HepG2 (cell line): Measurements from ENCODE around the gene ZFYVE26. TPM values are rescaled to one million over a fixed set of nuclear protein-coding genes. Genes with fewer than 3 reads are reported as not detected.

Experiments
- ATF3 ChIP-seq: sonication (generic); formaldehyde crosslinking; IDR thresholded peaks from 2 replicates; pipeline ENCODE4 v1.4.0; 2020; ENCODE audit warnings: missing genetic modification reagents
- ATRX ChIP-seq: sonication (generic); formaldehyde crosslinking; IDR thresholded peaks from 2 replicates; pipeline ENCODE4 v1.4.0; 2020; ENCODE audit warnings: missing genetic modification reagents, borderline replicate concordance
- CBX5 ChIP-seq: sonication (generic); formaldehyde crosslinking; IDR thresholded peaks from 2 replicates; pipeline ENCODE4 v1.4.0; 2020; ENCODE audit warnings: missing genetic modification reagents, borderline replicate concordance
- ETS1 ChIP-seq: sonication (generic); formaldehyde crosslinking; IDR thresholded peaks from 2 replicates; pipeline ENCODE4 v1.4.0; 2020; ENCODE audit warnings: missing genetic modification reagents
- GTF2F1 ChIP-seq: fragments of 150-350 bp; IDR thresholded peaks from 2 replicates; pipeline ENCODE4 v1.6.1; 2014; ENCODE audit warnings: low read length
- NFYB ChIP-seq: sonication (generic); formaldehyde crosslinking; IDR thresholded peaks from 2 replicates; pipeline ENCODE4 v1.4.0; 2020; ENCODE audit warnings: missing genetic modification reagents
- POLR2A ChIP-seq, 2 experiments: IDR thresholded peaks; 2 replicates each; pipeline ENCODE4 v1.6.1; 2011; ENCODE audit warnings: low read depth in 2 of 2, low read length in 2 of 2, mild to moderate bottlenecking in 1 of 2, moderate library complexity in 1 of 2; ENCODE audit not compliant: insufficient read depth in 1 of 2
- POLR2AphosphoS2 ChIP-seq: IDR thresholded peaks from 2 replicates; pipeline ENCODE4 v1.6.1; 2011; ENCODE audit warnings: low read depth, low read length, improper control_type of control experiment
- RFX5 ChIP-seq: IDR thresholded peaks from 2 replicates; pipeline ENCODE4 v1.6.1; 2011; ENCODE audit warnings: low read depth, low read length, improper control_type of control experiment
- RXRB ChIP-seq: IDR thresholded peaks from 2 replicates; pipeline ENCODE4 v1.6.1; 2016; ENCODE audit warnings: borderline replicate concordance, missing genetic modification reagents, missing compliant biosample characterization
- SAFB2 ChIP-seq: sonication (generic); formaldehyde crosslinking; IDR thresholded peaks from 2 replicates; pipeline ENCODE4 v1.5.1; 2020; ENCODE audit warnings: missing genetic modification reagents, low read depth, mild to moderate bottlenecking, borderline replicate concordance
- SMAD9 ChIP-seq: sonication (generic); formaldehyde crosslinking; IDR thresholded peaks from 2 replicates; pipeline ENCODE4 v1.5.1; 2020; ENCODE audit warnings: mild to moderate bottlenecking, missing genetic modification reagents
- ZNF142 ChIP-seq: sonication (generic); formaldehyde crosslinking; IDR thresholded peaks from 2 replicates; pipeline ENCODE4 v1.4.0; 2020; ENCODE audit warnings: missing genetic modification reagents
- ZNF335 ChIP-seq: sonication (generic); formaldehyde crosslinking; IDR thresholded peaks from 2 replicates; pipeline ENCODE4 v1.4.0; 2020; ENCODE audit warnings: missing genetic modification reagents
- ZNF639 ChIP-seq: conservative IDR thresholded peaks from 2 replicates; pipeline ENCODE4 v1.6.1; 2018; ENCODE audit warnings: missing genetic modification reagents
- ZZZ3 ChIP-seq: sonication (generic); formaldehyde crosslinking; IDR thresholded peaks from 2 replicates; pipeline ENCODE4 v1.4.0; 2020; ENCODE audit warnings: missing genetic modification reagents, mild to moderate bottlenecking, borderline replicate concordance
- polyA plus RNA-seq, 8 experiments: library from polyadenylated mRNA; depleted of rRNA in 3 of 8; stranded (reverse) in 7 of 8; unstranded in 1 of 8; fragments of >200 nt; fragmentation: Illumina TruSeq in 4 of 8; extraction: Trizol in 4 of 8; gene quantifications; 2 replicates each; pipeline versions ENCODE4 v1.2.1 to v1.2.3, GENCODE V29; 2011 to 2016; ENCODE audit warnings: low read depth in 4 of 8, missing spikeins in 1 of 8, mixed read lengths in 1 of 8; ENCODE audit not compliant: insufficient read depth in 1 of 8
- total RNA-seq, 5 experiments: library from RNA; depleted of rRNA; stranded (reverse); fragments of >200 nt; fragmentation: Illumina TruSeq; extraction: Trizol; gene quantifications; 2 replicates each; pipeline ENCODE4 v1.2.3, GENCODE V29; 2016; ENCODE audit warnings: low read depth in 1 of 5

ZFYVE26 gene
- total and polyA plus RNA-seq, 2 of the 13 experiments (the other 11 are each of a cell fraction or from before 2014, with no cell fraction given) = 13.6 to 16.4 TPM

- TF ChIP-seq RFX5 = peak; percentile 36; the same call in 1 of the 2 replicates
- no peak for TF ChIP-seq ATRX (CRISPR knock-in tag)
- no peak for TF ChIP-seq ETS1 (CRISPR knock-in tag)
- peak; percentile 62 to 81 for TF ChIP-seq POLR2A (IDR thresholded peaks at IDR 0.05; ENCODE audit: insufficient read depth in 1 of 2, low read depth in 2 of 2, low read length in 2 of 2)
- TF ChIP-seq SMAD9 (CRISPR knock-in tag) = no peak
- TF ChIP-seq RXRB (CRISPR knock-in tag) = peak; percentile 13; the same call in 1 of the 2 replicates
- peak; percentile 78 for TF ChIP-seq NFYB (CRISPR knock-in tag)
- no peak for TF ChIP-seq SAFB2 (CRISPR knock-in tag)
- peak; percentile 28; the same call in 1 of the 2 replicates for TF ChIP-seq ZNF639
- no peak for TF ChIP-seq ATF3 (CRISPR knock-in tag)
- no peak for TF ChIP-seq POLR2AphosphoS2
- TF ChIP-seq ZNF335 (CRISPR knock-in tag) = 0 out of 2 replicates have a peak, but pooled peaks have one; percentile 48
- peak; percentile 89; the same call in 1 of the 2 replicates for TF ChIP-seq GTF2F1
- no peak for TF ChIP-seq ZZZ3
- no peak; the same call in 1 of the 2 replicates for TF ChIP-seq CBX5 (CRISPR knock-in tag)
- TF ChIP-seq ZNF142 (CRISPR knock-in tag) = no peak
Measured at GRCh38 chr14:67816326-67817002, at the start of gene ZFYVE26 (continued).
